Thyroid gland (tissue), 4 donors: ENCODE results near the gene YARS1.

Experiments used
- POLR2A ChIP-seq, 2 donors: fragments of 450-650 bp; IDR thresholded peaks; one replicate each; pipeline ENCODE4 v1.6.1; 2017; ENCODE audit warnings: antibody characterized with exemption in 2 of 2, mild to moderate bottlenecking in 2 of 2, moderate library complexity in 1 of 2
- TF ChIP-seq, protein P1 (sequence below), 6 experiments: fragments of 200-600 bp in 3 of 6; fragments of 450-650 bp in 3 of 6; sonication (generic) in 3 of 6; IDR thresholded peaks; one replicate each; pipeline ENCODE4 v1.5.1; 2016 to 2019; ENCODE audit warnings: antibody characterized with exemption in 6 of 6, mild to moderate bottlenecking in 2 of 6, inconsistent platforms in 1 of 6, moderate library complexity in 1 of 6

GRCh38 chr1:32773018-32773763, 44.0 kb downstream of the YARS1 start:
- TF ChIP-seq, protein P1, sequence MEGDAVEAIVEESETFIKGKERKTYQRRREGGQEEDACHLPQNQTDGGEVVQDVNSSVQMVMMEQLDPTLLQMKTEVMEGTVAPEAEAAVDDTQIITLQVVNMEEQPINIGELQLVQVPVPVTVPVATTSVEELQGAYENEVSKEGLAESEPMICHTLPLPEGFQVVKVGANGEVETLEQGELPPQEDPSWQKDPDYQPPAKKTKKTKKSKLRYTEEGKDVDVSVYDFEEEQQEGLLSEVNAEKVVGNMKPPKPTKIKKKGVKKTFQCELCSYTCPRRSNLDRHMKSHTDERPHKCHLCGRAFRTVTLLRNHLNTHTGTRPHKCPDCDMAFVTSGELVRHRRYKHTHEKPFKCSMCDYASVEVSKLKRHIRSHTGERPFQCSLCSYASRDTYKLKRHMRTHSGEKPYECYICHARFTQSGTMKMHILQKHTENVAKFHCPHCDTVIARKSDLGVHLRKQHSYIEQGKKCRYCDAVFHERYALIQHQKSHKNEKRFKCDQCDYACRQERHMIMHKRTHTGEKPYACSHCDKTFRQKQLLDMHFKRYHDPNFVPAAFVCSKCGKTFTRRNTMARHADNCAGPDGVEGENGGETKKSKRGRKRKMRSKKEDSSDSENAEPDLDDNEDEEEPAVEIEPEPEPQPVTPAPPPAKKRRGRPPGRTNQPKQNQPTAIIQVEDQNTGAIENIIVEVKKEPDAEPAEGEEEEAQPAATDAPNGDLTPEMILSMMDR (IDR thresholded peaks at IDR 0.05), result peak; percentile 72 to 97 (median 90)
- no peak for TF ChIP-seq POLR2A (IDR thresholded peaks at IDR 0.05)
